OCI-LY7 (cell line): ENCODE results near the gene DNAH8.

Source experiments
- EZH2phosphoT487 ChIP-seq: fragments of 200-600 bp; sonication (generic); IDR thresholded peaks from 2 replicates; pipeline ENCODE4 v1.6.1; 2018; ENCODE audit warnings: low read depth, borderline replicate concordance, mild to moderate bottlenecking, mixed run types, antibody characterized with exemption, low read length, moderate library complexity, mixed read lengths
- TF ChIP-seq, protein P1 (sequence below): fragments of 200-600 bp; sonication (generic); conservative IDR thresholded peaks from 2 replicates; pipeline ENCODE4 v1.5.1; 2014; ENCODE audit warnings: mild to moderate bottlenecking, antibody characterized with exemption, low read length, moderate library complexity, mixed read lengths

DNA sequence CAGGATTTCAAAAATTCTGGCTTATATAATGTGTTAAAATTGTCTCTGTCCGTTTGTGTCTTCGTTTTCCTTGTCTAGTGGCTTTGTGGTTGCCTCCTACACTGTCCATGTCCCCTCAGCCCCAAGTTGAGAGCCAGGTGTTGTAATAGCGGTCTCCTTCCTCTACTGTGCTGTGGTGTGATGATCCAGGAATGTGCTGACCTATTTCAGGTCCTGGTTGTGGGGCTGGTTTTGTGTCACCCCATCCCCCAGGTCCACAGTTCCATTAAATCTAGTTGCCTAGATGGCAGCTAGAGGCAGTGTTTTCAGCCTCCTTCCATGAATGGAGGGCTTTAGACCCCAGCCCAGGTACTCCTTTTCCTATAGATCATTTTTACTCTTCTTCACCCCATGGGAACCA, 128.7 kb downstream of the DNAH8 start:
- TF ChIP-seq, protein P1, sequence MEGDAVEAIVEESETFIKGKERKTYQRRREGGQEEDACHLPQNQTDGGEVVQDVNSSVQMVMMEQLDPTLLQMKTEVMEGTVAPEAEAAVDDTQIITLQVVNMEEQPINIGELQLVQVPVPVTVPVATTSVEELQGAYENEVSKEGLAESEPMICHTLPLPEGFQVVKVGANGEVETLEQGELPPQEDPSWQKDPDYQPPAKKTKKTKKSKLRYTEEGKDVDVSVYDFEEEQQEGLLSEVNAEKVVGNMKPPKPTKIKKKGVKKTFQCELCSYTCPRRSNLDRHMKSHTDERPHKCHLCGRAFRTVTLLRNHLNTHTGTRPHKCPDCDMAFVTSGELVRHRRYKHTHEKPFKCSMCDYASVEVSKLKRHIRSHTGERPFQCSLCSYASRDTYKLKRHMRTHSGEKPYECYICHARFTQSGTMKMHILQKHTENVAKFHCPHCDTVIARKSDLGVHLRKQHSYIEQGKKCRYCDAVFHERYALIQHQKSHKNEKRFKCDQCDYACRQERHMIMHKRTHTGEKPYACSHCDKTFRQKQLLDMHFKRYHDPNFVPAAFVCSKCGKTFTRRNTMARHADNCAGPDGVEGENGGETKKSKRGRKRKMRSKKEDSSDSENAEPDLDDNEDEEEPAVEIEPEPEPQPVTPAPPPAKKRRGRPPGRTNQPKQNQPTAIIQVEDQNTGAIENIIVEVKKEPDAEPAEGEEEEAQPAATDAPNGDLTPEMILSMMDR = no peak
- TF ChIP-seq EZH2phosphoT487 = no peak
